ENCODE data around the gene ZNF273. TPM values are rescaled to one million over a fixed set of nuclear protein-coding genes. Genes with fewer than 3 reads are reported as not detected.
A peak's percentile ranks its signal among the peaks of the same experiment; 100 is the strongest.
"Not testable (repeated sequence)": the region's sequence is repeated elsewhere in the genome, so short reads cannot be mapped to it uniquely, and the experiment has no call there.

Gene ZNF273
- total RNA-seq, 6 experiments from 2014 or later = 0.24 to 1.00 (median 0.78) TPM

DNA sequence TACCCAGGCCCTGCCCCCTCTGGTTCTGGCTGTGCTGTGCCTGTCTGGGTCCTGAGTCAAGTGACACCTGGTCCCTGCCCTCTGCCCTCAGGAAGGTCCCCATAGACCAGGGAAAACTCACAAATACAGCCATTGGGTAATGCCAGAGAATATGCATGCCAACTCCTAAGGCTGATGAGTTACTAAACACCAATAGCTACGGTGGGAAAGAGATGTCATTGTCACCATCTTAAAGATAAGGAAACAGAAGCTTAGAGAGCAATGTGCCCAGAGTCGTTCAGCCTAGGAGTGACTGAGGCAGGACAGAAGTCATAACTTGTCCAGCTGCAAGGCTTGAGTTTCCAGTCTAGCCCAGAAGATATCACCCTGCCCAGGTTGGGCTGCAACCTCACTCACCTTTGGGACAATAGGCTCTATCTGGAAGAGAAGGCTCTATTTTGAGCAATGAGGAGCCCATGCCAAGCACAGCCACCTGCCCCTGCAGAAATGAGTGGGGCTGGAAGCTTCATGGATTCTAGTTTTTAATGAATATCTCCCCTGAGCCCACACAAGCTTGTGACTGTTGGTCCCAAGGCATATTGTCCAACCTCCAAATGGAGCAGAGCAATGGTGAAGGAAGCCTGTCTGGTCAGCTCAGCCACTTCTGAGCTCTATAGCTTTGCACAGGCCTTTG lies 42.6 kb downstream of the ZNF273 start:
- Histone ChIP-seq H3K4me3 (no peak overlapping the region), H3K9me3 (no peaks in the 10 kb centered on the region), H3K27ac (no peak overlapping the region), H3K4me1 (peaks cover 0 to 10% (median 0%) of the 10 kb centered on the region in 4 donors), H3K36me3 (no peaks in the 10 kb centered on the region), H3K27me3 (peaks cover 0 to 4% of the 10 kb centered on the region in 2 donors)
- TF ChIP-seq POLR2A (IDR thresholded peaks at IDR 0.05) = no peak
- TF ChIP-seq, protein P1, sequence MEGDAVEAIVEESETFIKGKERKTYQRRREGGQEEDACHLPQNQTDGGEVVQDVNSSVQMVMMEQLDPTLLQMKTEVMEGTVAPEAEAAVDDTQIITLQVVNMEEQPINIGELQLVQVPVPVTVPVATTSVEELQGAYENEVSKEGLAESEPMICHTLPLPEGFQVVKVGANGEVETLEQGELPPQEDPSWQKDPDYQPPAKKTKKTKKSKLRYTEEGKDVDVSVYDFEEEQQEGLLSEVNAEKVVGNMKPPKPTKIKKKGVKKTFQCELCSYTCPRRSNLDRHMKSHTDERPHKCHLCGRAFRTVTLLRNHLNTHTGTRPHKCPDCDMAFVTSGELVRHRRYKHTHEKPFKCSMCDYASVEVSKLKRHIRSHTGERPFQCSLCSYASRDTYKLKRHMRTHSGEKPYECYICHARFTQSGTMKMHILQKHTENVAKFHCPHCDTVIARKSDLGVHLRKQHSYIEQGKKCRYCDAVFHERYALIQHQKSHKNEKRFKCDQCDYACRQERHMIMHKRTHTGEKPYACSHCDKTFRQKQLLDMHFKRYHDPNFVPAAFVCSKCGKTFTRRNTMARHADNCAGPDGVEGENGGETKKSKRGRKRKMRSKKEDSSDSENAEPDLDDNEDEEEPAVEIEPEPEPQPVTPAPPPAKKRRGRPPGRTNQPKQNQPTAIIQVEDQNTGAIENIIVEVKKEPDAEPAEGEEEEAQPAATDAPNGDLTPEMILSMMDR (IDR thresholded peaks at IDR 0.05) = no peak
- 15% methylated on average over 2 of the region's 2 CpGs for WGBS (ENCODE audit: insufficient coverage, low coverage, low lambda C conversion rate, missing lambda C conversion rate)
- peak in 2 of 3 donors; percentile 26 to 63 for DNase-seq
- intact Hi-C loops (cut with DNase I) = loop anchor here in 1 of 2 donors (10.0 kb wide), 1 partner anchor 359 kb away; no protein-coding TSS in a partner anchor
- peak; percentile 22 to 87 (median 76) for ATAC-seq

DNA sequence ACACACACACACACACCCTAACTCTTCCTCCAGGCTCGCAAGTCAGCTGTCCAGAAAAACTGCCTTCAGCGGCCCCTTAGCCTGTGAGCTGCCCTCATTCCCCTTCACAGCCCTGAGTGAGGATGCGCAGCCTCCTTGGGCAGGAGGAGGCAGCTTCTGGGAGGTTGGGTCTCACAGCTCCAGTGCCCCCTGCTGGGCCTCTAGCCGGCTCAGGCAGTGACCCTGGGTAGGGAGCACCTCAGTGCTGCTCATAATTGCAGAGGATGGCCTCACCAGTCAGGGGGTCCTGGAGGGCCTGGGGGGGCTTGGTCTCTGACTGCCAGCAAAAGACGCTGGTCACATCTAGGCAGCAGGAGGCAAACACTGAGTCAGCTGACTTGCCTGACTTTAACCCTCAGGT lies 43.7 kb downstream of the ZNF273 start:
- peaks cover 0 to 10% (median 0%) of the 10 kb centered on the region in 4 donors for H3K4me1 ChIP-seq
- no peaks in the 10 kb centered on the region for H3K9me3 ChIP-seq
- DNase-seq (peak in 1 of 3 donors; percentile 27), ATAC-seq (peak in 3 of 4 donors; percentile 17 to 32 (median 28))
- intact Hi-C loops (cut with DNase I) = loop anchor here in 1 of 2 donors (10.0 kb wide), 1 partner anchor 358 kb away; no protein-coding TSS in a partner anchor
- no peak overlapping the region for H3K27ac ChIP-seq
- no peaks in the 10 kb centered on the region for H3K36me3 ChIP-seq
- 42% methylated on average over 5 of the region's 5 CpGs for WGBS (ENCODE audit: insufficient coverage, low coverage, low lambda C conversion rate, missing lambda C conversion rate)
- H3K4me3 ChIP-seq = no peak overlapping the region
- no peak for TF ChIP-seq POLR2A (IDR thresholded peaks at IDR 0.05)
- TF ChIP-seq, protein P1 (IDR thresholded peaks at IDR 0.05) = no peak
- peaks cover 0 to 4% of the 10 kb centered on the region in 2 donors for H3K27me3 ChIP-seq

DNA sequence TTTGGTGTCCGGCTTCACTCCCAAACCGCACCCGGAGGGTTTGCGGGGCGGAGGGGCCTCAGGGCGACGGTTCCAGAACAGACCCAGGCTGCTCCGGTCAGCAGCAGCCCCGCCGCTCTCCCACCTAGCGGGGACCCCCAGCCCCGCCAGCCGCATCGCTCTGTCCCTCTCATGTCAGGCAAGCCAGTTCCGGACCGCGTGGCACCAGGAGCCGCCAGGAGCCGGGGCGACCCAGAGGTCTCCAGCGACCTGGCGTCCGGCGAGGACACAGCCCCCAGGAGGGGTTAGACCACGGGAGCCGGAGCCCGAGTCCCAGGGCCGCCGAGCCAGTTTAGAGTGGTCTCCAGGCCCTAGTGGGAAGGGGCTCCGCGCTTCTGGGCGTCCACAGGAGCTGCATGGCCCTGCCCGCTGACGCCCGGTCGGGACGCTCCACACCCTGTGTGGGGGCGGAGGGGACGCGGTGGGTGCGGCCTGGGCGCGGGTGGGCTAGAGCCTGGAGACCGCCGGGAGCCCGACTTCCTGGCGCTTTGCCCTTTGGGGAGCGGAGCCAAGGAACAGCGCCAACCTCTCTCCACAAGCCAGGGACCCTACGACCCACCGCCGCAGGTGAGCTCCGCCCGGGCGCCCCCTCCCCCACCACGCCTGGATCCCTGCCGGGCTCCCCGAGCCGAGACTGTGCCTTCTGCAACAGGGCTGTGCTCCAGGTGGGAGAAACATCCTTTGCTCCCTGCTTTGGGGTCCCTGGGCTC lies 44.4 kb downstream of the ZNF273 start:
- DNase-seq (peak in 2 of 3 donors; percentile 26 to 57), ATAC-seq (peak; percentile 28 to 53 (median 47))
- Histone ChIP-seq H3K27ac (no peak overlapping the region), H3K4me3 (peak overlapping the region; percentile 31 to 47 (median 46)), H3K36me3 (no peaks in the 10 kb centered on the region), H3K27me3 (peaks cover 0 to 4% of the 10 kb centered on the region in 2 donors), H3K9me3 (no peaks in the 10 kb centered on the region), H3K4me1 (peaks cover 0 to 10% (median 0%) of the 10 kb centered on the region in 4 donors)
- TF ChIP-seq, protein P1 (IDR thresholded peaks at IDR 0.05) = no peak
- no peak for TF ChIP-seq POLR2A (IDR thresholded peaks at IDR 0.05)
- intact Hi-C loops (cut with DNase I) = loop anchor here in 1 of 2 donors (10.0 kb wide), 1 partner anchor 357 kb away; no protein-coding TSS in a partner anchor
- WGBS (ENCODE audit: insufficient coverage, low coverage, low lambda C conversion rate, missing lambda C conversion rate) = 4% methylated on average over 17 of the region's 59 CpGs

DNA sequence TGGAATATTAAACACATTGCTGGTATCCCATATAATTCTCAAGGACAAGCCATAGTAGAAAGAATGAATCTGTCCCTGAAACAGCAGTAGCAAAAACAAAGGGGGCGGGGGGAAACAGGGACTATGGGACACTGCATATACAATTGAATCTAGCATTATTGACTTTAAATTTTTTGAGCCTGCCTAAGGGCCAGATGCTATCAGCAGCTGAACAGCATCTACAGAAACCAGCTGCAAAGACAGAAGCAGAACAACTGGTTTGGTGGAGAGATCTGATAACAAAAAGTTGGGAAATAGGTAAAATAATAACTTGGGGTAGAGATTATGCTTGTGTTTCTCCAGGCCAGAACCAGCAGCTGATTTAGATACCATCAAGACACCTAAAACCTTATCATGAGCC lies 45.7 kb downstream of the ZNF273 start:
- H3K4me3 ChIP-seq, H3K27ac ChIP-seq, ATAC-seq, H3K9me3 ChIP-seq, H3K36me3 ChIP-seq, DNase-seq, H3K27me3 ChIP-seq: not testable (repeated sequence)
- intact Hi-C loops (cut with DNase I) = loop anchor here in 1 of 2 donors (10.0 kb wide), 1 partner anchor 356 kb away; no protein-coding TSS in a partner anchor
- peaks cover 0 to 10% (median 0%) of the 10 kb centered on the region in 4 donors for H3K4me1 ChIP-seq
- WGBS (ENCODE audit: insufficient coverage, low coverage, low lambda C conversion rate, missing lambda C conversion rate) = 90% methylated on average over 1 of the region's 1 CpG

DNA sequence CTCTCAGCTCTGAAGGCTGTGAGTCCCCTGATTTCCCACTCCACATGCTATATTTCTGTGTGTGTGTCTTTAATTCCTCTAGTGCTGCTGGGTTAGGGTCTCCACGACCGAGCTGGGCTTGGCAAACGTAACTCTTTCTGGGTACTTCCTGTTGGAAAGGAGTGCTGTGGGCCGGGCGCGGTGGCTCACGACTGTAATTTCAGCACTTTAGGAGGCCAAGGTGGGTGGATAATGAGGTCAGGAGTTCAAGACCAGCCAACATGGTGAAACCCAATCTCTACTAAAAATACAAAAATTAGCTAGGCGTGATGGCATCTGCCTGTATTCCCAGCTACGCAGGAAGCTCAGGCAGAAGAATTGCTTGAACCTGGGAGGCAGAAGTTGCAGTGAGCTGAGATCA lies 47.6 kb downstream of the ZNF273 start:
- H3K27ac ChIP-seq; H3K4me3 ChIP-seq; H3K27me3 ChIP-seq; ATAC-seq; H3K9me3 ChIP-seq; intact Hi-C loops (cut with DNase I); DNase-seq; H3K36me3 ChIP-seq: not testable (repeated sequence)
- WGBS (ENCODE audit: insufficient coverage, low coverage, low lambda C conversion rate, missing lambda C conversion rate) = 38% methylated on average over 9 of the region's 9 CpGs
- H3K4me1 ChIP-seq = peaks cover 0 to 10% (median 0%) of the 10 kb centered on the region in 4 donors

Data from right lobe of liver (tissue), 6 donors.